Amniotic epithelial cell (primary cell): Measurements from ENCODE around the gene GNPTG.
A peak's percentile ranks its signal among the peaks of the same experiment; 100 is the strongest.

Source experiments
- DNase-seq: peaks from one replicate; pipeline ENCODE4 v3.0.0-alpha.2; 2010; ENCODE audit warnings: low read depth

Gene GNPTG

DNA sequence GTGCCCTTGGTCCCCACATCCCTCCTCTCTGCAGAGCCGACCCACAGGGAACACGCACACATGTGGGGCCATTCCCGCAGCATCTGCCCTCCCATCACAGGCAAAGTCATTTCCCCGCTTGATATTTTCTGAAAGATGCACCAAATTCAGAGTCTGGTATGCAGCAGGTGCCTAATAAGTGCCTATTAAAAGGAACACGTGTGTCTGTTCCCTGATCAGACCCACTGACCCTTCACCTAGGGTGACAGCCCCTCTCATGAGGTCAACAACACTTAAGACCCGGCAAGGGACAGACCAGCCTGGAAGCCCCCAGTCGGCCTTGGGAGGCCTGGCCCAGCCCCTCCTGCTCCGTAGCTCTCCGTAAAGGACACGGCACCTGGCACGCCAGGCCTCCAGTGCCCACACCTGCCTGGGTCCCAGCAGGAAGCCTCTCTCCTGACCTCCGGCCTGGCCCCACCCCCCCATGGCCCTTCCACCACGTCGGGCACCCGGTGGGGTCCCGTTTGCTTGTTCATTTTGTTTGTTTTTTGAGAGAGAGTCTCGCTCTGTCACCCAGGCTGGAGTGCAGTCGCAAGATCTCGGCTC, 42.7 kb downstream of the GNPTG start:
- DNase-seq = no peak

- DNase-seq = no peak
Measured at GRCh38 chr16:1395444-1396031, 43.8 kb downstream of the GNPTG start.

- no peak for DNase-seq
Measured at GRCh38 chr16:1397779-1398178, 46.0 kb downstream of the GNPTG start.

DNA sequence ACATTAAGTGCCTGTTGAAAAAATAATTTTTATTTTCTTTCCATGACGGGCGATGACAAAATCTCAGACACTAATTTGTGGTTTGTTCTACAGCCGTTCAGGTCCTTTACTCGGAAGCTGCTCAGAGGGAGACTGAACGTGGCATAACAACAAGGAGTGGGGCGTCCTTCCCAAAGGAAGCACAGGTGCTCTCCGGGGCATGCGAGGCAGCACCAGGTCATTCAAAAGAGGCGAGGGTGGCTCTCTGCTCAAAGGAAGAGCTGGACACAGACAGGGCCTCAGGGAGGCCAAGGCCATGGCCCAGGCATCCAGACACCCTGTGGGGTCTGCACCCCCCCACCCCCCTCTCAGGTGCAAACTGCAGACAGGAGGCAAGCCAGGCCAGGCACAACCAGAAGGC, 46.6 kb downstream of the GNPTG start:
- DNase-seq = no peak

DNA sequence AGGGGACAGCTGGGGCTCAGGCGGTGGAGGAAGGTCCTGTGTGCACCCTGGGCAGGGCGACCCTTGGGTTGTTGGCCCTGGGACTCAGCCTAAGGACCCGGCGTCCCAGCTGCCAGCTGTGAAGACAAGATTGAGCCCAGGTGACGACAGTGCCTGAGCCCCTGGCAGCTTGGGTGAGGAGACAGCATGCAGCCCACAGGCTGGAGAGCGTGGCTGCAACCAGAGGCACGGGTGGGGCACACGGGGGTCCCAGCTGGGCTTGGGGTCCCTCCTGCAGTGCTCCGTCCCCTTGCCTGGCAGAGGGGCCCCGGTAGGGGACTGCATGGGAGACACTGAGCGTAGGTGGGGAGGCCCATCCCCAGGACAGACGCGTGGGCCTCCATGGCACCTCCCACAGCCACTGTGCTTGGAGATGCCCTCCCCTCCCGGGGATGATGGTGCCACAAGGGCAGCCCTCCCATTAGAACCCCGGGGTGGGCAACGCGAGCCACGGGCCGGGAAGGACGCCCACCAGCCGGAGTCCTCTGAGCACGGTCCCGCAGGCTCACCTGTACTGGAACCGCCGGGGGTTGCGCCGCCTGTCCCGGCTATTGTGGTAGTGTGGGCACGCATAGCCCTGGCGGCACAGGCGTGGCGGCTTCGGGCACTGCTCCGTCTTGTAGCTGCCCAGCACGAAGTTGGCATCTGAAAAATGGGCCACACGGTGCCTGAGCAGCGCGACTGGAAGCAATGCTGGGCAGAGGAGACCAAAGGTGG, 47.3 kb downstream of the GNPTG start:
- no peak for DNase-seq

DNA sequence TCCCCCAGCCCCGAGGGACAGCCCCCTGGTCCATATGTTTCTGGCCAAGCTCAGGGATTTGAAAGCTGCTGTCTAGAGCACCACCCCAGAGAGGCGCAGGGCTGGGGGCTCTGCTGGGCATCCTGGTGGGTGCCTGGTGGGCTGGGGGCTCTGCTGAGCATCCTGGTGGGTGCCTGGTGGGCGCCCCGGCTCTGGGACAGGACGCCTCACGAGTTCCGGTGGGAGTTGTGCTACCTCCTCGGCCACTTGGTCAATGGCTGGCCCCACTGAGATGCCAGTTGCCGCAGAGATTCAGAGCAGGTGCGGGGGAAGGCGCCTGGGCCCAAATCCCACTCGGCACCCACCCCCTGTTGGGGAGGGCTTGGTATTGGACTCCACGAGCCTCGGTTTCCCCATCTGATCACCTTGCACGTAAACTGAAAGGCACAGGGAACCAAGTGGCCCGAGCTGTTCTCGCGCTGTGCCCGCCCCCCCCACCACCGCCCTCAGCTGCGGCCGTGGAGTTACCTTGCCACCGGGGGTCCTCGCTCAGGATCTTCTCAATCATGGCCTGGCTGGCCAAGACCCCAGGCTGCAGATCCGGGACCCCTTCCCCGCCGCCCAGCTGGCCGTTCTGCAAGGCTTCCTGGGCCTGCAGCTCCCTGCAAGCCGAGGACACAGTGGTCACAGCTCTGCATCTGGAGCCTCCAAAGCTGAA, 49.5 kb downstream of the GNPTG start:
- no peak for DNase-seq

GRCh38 chr16:1401758-1402154, 50.0 kb downstream of the GNPTG start:
- no peak for DNase-seq

- DNase-seq = no peak
Measured at GRCh38 chr16:1403036-1403435, 51.3 kb downstream of the GNPTG start.

- no peak for DNase-seq
Measured at GRCh38 chr16:1403733-1404132, 52.0 kb downstream of the GNPTG start.

DNA sequence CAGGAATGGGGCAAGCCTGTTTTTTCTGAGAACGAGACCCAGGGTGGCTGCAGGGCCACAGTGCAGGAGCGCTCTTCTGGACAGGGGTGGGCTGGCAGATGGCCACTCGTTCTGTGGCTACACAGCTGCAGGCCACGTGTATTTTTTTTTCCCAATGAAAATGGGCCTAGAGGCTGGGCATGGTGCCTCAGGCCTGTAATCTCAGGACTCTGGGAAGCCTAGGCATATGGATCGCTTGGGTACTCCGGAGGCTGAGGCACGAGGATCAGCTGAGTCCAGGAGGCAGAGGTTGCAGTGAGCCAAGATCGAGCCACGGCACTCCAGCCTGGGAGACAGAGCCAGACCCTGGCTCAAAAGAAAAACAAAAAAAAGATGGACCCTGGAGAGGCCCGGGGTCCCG, 56.0 kb downstream of the GNPTG start:
- DNase-seq = no peak

- peak; percentile 76 for DNase-seq
Measured at GRCh38 chr16:1408171-1408837, 56.6 kb downstream of the GNPTG start.

GRCh38 chr16:1412847-1413246, 61.1 kb downstream of the GNPTG start:
- DNase-seq = no peak
